G401 (cell line): ENCODE data around the gene TTC31. TPM values are rescaled to one million over a fixed set of nuclear protein-coding genes. Genes with fewer than 3 reads are reported as not detected.

Source experiments
- DNase-seq: peaks from one replicate; pipeline ENCODE4 v3.0.0-alpha.2; 2015; ENCODE audit warnings: low spot score
- in situ Hi-C: cut with HindIII; loops from 2 replicates; pipeline ENCODE4 v1.10.0; 2016; ENCODE audit warnings: low sequenced_read_pairs, mixed read lengths
- total RNA-seq: library from RNA; depleted of rRNA; stranded (reverse); fragments of >200 nt; shearing (Covaris generic); gene quantifications from 2 replicates; pipeline ENCODE4 v1.2.3, GENCODE V29; 2014

Gene TTC31
- total RNA-seq, 1 experiment from 2014 or later = 34.6 TPM

DNA sequence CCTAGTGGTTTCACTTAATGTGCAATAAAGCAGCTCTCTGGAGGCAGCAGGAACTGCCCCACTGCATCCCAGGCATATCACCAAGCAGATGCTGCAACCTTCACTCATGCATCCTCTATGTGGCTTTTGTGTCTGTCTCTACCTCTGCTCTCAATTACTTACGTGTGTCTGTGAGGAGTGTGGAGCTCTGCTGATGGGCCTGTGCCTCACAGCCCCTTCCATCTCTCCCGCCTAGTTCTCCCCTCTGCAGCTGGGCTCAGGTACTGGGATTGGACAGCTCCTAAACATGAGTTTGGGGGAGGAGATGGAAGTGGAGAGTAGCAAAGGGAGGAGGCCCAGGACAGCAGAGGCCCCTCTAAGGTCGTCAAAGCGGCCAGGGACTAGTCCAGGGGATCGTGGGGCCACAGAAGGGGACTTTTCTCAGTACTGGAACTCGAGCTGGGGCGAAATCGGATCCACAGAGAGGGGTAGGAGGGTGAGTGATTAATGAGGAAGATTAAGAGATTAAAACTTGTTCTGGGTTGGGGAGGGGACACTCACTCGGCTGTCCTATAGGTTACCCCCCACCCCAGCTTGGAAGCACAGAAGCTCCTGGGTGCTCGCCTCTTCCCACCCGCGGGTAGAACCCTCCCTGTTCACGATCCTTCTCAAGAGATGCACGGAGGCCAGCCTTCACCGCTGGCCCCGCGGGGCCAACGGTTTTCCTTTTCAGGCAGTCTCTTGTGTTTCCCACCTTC is 18.6 kb downstream of the TTC31 start:
- DNase-seq = no peak
- in situ Hi-C loops = no loop called here

DNA sequence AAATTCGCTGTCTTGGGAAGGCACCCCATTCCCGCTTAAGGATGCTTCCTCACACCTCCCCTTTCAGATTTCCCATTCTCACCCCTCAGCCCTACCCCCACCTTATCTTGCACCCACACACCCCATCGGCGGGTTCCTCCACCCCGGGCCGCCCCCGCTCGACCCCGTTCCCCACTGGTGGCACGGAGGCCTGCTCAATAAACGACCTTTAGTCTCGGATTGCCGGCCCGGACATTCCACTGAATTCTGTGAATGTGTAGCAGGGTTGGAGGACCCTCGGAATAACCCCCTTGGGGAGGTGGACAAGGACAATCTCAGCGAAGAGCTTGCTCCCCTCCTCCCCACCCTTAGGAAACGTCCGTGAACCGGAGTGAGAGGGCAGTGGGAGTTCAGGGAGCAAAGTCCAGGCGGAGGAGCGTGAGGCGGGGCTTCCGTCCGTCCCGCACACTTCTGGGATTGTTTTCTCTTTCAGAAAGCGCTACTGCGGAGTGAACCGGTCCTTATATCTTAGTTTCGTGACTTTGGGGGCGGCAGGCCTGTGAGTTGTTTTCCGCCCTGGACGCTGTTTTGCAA is 19.4 kb downstream of the TTC31 start:
- in situ Hi-C loops = no loop called here

DNA sequence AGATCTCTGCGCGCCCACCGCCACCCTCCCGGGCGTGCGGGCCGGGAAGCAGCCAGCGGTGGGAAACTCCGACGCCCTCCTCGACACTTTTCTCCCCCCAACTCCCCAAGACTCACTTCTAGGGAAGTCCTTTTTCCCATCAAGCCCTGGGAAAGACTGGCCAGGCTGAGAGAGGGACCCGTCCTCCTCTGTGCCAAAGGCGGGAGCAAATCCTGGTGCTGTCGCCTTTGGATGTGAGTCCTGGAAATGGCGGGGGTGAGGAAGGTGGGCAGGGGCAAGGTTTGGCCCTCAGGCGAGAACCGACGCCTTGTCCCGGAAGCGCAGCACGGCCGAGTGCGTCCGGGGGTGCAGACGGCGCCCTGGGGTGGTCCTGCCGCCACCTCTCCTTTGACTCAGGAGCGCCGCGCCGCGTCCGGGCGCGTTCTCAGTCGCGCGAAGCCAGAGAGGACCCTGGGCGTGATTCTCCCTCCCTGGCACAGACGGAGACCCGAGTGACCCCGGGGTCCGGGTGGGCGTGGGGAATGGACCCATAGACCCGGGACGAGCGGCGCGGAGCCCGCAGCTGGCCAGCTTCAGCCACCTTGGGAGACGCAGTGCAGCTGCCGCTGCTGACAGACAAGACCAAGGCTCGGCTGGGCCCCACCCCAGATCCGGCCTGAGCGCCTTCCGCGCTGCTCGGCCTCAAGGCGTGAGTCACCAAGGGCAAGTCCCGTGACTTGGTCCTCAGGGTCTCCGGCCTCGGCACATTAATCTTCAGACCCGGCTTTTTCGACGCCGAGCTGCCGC is 20.0 kb downstream of the TTC31 start:
- in situ Hi-C loops = no loop called here
- no peak for DNase-seq

More for the DNA sequence above, 19.4 kb downstream of the TTC31 start:
- DNase-seq = no peak

DNA sequence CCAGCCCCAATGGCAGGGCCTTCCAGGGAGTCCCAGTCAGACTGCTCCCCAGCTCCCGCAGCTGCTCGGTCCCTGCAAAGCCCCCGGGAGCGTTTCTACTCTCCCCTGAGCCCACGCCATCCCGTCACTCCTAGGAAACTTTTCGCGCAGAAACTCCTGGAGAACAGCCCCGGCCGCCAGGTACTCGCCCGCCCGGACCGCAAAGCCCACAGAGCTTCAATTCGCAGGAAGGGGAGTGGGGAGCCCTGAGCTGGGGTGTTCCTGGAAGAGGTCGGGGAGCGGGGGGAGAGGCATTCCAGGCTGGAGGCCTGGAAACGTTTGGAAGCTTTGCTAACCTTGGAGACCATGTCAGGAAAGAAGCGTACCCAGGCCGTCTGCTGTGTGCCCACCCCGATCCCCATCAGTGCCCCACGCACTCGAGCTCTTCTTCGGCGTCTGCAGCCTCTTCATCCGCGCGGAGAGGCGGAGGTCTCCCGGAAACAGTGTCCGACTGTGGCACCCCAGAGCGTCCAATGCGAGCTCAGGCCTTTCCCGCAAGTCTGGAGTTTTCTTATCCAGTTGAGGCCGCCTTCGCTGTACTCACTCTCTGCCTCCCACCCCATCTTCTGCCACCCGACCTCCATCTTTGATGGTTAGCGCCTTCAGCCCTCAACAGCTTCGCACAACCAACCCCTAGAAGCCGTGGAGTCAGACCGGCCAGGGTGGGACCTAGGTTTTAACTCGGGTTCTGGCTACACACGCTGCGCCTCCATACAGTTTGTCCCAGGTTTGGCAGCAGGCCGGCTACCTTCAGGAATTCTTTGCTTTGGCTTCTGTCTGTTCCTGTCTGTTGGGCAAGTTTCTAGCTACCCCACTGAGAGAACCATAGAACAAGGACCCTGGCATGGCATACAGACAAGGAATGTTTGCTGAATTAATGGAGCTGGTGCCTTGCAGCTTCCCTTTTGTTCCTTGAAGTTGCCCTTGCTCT is 20.9 kb downstream of the TTC31 start:
- in situ Hi-C loops = no loop called here
- DNase-seq = no peak

DNA sequence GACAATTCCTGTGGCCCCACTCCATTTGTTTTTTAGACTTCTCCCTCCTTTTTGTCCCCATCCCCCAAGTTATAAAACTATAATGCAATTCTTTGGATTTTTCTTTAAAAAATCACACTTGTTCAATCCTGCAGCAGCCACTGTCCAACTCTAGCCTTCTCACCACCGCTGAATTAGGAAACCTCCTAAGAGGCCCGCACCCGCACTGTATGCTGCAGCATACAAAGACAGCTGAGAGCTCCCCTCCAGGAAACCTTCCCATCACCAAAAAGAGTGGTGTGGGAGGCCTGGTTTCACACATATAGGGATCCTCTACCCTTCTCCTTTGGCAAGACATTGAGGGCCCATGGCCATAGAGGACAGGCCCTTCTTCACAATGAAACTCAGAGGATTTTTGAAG is 21.7 kb downstream of the TTC31 start:
- in situ Hi-C loops = no loop called here
- no peak for DNase-seq

DNA sequence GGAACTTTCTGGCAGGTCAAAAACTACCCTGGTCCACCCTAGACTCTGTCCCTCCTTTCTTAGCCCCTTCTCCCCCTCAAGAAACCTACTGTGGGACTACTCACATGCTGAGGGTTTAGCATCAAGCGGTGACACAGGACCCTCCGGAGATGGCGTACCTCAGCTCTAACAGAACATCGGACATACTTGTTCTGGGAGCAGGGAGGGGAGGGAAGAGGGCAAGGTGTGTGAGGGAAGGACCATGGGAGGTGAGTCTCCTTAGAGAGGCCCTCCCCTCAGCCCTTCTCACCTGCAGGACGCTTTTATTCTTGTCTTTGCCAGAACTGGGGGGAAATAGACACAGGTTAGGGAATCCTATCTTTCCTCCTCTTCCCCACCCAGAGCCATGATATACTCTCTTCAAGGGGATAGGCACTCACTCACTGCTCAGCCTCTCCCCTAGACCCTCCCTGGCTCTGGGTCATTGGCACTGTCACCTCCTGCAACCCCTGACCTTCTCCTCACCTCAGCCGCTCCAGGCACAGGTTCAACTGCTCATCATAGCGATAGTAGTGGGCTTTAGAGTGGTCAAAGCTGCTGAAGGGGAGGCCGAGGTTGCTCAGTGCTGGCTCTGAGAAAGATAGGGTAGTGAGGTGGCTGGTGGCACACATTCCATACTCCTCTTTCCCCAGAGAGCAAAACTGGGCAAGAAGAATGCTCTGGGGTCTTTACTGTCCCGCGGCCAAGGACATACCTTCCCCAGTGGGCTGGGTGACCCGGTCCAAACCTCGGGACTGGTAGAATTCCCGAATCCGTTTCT is 22.8 kb downstream of the TTC31 start:
- in situ Hi-C loops = no loop called here
- no peak for DNase-seq

DNA sequence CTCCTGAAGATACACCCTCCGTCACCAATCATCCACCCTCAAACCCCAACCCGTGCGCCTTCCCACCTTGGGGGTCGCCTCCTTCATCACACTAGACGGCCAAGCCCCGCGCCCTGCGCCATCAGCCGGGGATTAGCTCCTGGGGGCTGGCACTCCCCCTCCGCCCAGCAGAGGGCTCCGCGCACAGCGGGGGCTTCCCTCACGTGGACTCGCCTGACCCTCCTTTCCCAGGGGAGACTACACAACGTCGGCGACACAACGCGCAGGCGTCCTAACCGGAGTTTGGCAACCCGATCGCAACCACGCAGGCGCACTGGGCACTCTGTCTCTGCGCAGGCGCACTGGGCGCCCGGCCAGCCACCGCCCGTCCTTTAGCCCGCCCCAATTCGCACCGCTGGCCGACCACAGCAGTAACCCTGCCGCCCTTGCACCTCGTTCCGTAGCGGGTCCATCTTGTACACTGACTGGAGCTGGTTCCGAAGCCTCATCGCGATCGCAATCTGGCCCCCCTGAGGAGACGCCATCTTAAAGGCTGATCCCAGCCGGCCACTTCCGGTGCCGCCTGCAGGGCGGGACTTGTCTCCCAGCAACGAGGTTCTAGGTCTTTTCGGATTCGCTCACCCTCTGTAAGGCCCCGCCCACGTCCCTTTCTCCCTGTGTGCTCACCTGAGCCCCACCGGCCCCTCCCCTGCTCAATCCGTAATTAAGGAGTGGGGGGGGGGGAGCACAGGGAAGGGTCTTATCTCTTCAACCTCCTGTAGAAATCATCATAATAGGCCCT is 24.5 kb downstream of the TTC31 start, which contains the start of gene PCGF1:
Gene PCGF1, minus strand, starts transcription at position 551 of the 781 bp plus-strand sequence. Its CDS starts 27 bp downstream, at position 524.
- in situ Hi-C loops = no loop called here

DNA sequence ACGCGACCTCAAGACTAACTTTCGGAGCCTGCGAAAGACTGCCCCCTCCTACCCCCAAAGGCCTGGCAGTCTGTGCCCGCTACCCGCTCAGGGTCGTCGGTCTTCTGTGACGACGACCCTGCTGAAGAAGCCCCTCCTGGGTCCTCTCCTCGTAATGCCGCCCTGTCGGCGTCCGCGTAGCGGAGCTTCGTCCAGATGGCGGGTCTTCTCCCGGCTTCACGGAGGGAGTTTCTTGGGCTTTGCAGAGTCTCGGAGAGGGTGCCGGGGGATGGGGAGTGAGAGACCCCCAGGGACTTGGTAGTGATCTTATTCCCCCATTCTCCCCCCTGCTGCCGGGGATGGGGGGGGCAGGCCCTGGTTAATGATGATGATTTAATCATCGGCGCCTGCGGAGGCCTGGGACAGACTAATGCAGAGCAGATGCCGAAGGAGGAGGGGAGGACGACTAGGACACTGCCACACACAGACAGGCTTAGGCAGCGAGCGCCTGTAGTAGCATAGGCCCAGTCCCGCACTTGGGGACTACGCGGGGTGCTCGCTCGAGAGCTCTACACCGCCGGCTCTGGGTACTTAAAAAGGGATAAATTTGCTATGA is 25.1 kb downstream of the TTC31 start:
- peak; percentile 59 for DNase-seq
- in situ Hi-C loops = no loop called here

More for the DNA sequence above, 24.5 kb downstream of the TTC31 start, which contains the start of gene PCGF1:
- peak; percentile 99 for DNase-seq

DNA sequence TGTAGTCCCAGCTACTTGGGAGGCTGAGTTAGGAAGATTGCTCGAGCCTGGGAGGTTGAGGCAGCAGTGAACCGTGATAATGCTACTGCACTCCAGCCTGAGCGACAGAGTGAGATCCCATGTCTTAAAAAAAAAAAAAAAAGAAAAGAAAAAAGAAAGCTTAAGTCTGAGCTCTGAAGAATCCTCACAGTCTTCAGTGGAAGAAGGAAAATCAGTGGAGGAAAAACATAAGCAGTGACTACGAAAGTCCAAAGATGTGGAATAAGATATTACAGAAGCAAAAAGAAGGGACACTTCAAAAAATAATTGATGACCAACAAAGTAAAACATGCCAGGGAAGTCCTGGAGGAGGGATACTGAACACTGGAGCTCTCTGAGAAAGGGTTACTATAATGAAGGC is 27.4 kb downstream of the TTC31 start:
- DNase-seq = no peak
- in situ Hi-C loops = no loop called here

DNA sequence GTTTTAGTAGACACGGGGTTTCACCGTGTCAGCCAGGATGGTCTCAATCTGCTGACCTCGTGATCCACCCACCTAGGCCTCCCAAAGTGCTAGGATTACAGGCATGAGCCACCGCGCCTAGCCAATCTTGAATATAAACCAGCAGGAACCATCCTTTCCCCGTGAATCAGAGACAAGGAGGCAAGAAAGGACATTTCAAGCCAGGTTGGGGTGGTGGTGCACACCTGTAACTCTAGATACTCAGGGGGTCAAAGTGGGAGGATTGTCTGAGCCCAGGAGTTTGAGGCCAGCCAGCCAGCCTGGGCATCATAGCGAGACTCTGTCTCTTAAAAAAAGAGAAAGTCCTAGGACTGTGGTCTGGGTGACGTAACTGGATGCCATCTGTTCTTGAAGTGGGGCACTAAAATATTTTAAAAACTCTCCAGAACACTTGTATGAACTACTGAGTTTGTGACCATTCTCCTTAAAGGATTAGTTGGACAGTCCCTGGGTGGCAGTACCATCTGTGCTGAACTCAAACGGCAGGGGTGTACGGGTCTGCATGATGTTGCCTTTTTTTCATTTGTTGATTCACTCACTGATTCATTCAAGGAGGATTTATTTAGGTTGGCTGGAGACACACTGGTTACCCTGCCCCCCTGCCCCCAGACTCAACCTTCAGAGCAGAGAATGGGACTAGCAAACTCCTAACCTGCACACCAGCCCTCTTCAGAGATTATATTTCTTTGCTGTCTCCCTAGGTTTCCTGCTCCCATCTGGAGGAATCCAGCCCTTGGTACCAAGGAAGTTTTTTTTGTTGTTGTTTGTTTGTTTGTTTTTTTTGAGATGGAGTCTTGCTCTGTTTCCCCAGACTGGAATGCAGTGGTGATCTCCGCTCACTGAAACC is 28.5 kb downstream of the TTC31 start:
- in situ Hi-C loops = no loop called here
- DNase-seq = no peak

DNA sequence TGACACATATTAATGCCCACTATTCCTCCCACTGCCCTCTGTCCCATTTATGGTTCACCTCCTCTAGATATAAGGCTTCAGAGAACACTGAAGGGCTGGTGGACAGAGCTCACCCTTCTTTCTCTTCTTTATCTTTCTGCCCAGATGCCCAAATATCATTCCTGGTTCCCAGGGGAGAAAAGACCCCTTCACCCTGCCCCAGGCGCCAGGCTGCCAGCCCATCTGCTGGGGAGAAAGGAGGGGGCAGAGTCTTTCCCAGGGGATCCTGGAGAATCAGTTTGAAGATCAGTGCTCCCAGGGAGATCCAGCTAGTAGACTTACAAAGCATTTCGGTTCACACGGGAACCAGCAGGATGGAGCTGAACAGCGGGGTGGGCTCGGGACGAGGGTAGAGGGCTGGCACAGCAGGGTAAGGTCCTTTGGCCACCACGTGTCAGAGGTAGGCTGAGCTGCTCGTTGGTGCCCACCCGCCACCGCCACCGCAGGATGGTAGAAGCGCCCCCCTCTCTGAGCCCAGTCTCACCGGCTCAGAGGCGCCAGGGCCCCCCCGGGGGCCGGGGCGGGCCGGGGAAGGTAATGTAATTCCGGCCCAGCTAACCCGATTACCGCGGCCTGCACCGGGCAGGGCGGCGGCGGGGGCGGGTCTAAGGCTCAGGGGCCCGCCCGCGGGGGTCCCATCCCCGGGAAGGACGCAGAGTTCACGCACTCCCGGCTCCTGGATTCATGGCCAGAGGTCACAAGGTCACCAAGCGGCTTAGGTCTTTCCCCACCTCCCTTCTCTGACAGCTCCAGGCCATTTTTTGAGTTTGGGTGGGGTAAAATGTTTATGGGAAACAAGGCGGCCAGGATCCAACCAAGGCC is 30.1 kb downstream of the TTC31 start:
- in situ Hi-C loops = no loop called here
- no peak for DNase-seq

DNA sequence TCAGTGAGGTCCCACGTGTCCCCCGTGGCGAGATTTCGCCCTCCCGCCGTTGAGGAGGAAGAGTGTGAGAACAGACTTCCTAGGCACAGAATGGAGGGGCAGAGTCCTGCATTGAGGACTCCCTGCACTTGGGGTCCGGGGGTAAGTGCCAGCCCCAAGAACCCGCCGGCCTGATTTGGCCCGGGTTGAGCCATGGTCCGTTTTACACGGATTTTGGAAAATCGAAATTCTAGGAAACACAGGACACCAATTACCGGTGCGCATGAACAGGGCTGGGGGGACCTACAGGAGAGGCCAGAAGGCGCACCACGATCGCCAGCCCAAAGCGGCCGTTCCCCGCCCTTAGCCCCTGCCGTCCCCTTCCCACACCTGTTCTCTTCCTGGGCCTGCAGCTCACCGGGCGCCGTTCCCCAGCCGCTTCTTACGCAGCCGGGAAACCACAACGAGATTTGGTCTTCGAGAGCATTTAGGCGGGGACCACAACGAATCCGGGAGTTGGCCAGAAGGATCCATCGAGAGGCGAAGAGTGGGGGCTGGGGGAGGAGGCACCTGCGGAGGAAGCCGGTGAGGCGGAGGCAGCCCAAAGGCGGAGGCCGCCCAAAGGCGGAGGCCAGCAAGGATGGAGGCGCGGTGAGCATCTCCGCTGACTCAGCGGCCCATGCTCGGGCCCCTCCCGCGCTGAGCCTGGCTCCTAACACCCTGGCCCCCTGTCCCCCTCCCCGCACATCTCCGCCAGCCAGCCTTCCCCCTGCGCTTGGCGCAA is 30.9 kb downstream of the TTC31 start:
- in situ Hi-C loops = no loop called here
- no peak for DNase-seq

DNA sequence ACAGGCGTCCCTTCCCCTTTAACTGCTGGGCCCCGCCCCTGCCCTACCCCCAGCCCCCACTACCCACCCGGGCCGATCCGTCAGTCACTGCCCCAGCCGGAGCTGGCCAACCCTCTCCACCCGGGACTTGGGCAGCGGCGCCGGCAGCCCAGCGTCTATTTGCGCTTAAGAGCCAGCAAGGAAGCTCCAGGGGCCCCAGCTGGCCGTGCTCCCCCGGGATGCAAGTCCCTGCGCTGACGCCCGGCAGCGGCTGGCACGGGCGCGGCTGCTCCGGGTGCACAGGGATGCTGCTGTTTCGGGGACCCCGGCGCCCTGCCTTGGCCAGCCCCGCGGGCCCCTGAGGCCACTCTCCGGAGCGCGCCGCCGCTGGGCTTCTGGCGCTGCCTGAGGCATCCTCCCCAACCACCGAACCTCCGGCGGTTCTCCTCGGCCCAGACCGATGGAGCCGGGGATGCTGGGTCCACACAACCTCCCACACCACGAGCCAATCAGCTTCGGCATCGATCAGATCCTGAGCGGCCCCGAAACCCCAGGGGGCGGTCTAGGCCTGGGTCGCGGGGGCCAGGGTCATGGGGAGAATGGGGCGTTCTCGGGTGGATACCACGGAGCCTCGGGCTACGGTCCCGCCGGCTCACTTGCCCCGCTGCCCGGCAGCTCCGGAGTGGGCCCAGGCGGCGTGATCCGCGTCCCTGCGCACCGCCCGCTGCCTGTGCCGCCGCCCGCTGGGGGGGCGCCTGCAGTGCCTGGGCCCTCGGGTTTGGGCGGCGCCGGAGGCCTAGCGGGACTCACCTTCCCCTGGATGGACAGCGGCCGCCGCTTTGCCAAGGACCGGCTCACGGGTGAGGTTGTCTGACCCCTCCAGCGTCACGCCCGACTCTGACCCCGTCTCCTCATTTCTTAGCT is 31.7 kb downstream of the TTC31 start, which contains the start of gene TLX2:
Gene TLX2, plus strand, starts transcription at position 83 of the 903 bp plus-strand sequence. Its CDS starts 357 bp downstream, at position 440.
- in situ Hi-C loops = no loop called here
- no peak for DNase-seq
